ENCODE results near the gene RNF14. TPM values are rescaled to one million over a fixed set of nuclear protein-coding genes. Genes with fewer than 3 reads are reported as not detected.

Gene RNF14
- total and polyA plus RNA-seq, 2 experiments from 2014 or later = 8.9 to 19.0 TPM

- no peak overlapping the region for H3K4me3 Mint-ChIP-seq
- peaks cover 17% of the 10 kb centered on the region for H3K36me3 Mint-ChIP-seq (ENCODE audit: low read depth)
- Histone ChIP-seq H3K4me1 (ENCODE audit: insufficient read depth) (peaks cover 12% of the 10 kb centered on the region), H3K36me3 (ENCODE audit: insufficient read depth) (peaks cover 25% of the 10 kb centered on the region; the same call in 1 of the 2 replicates), H4K20me1 (replicated peaks; ENCODE audit: insufficient read depth) (no peaks in the 10 kb centered on the region), H3F3A (replicated peaks; ENCODE audit: low read depth) (peaks cover 8% of the 10 kb centered on the region), H3K27me3 (ENCODE audit: insufficient read depth) (no peaks in the 10 kb centered on the region), H3K9me2 (ENCODE audit: insufficient read depth) (no peaks in the 10 kb centered on the region), H3K4me2 (no peak overlapping the region), H3K4me3 (no peak overlapping the region), H3K79me2 (replicated peaks; ENCODE audit: insufficient read depth) (no peaks in the 10 kb centered on the region; the same call in 1 of the 2 replicates), H2AFZ (no peak overlapping the region), H3K27ac (ENCODE audit: low read depth) (no peak overlapping the region)
- H3K27ac Mint-ChIP-seq = no peak overlapping the region
- H3K27me3 Mint-ChIP-seq (ENCODE audit: insufficient read depth, low read depth, poor library complexity) = peaks cover 4% of the 10 kb centered on the region
- no peak for DNase-seq (ENCODE audit: low spot score)
- H3K9me3 Mint-ChIP-seq = no peaks in the 10 kb centered on the region
- no peak for ATAC-seq
- no peak for TF ChIP-seq ZNF462 (CRISPR knock-in tag; IDR thresholded peaks at IDR 0.05)
- no peak for TF ChIP-seq EZH2 (IDR thresholded peaks at IDR 0.05; ENCODE audit: low read depth, unreplicated experiment)
- no peak for TF ChIP-seq EZH2phosphoT487 (IDR thresholded peaks at IDR 0.05; ENCODE audit: unreplicated experiment)
- no peak for TF ChIP-seq NANOG (IDR thresholded peaks at IDR 0.05; ENCODE audit: borderline replicate concordance)
- TF ChIP-seq POLR2AphosphoS5 (IDR thresholded peaks at IDR 0.05; ENCODE audit: low read depth) = no peak
- no peak for TF ChIP-seq ZNF331 (CRISPR knock-in tag; IDR thresholded peaks at IDR 0.05; ENCODE audit: low read depth)
- TF ChIP-seq ZNF114 (CRISPR knock-in tag; IDR thresholded peaks at IDR 0.05) = no peak
- TF ChIP-seq CTCF (conservative IDR thresholded peaks at IDR 0.05; ENCODE audit: low read depth in 2 of 2) = no peak
- TF ChIP-seq CREB1 (CRISPR knock-in tag; IDR thresholded peaks at IDR 0.05; ENCODE audit: low read depth) = no peak
- TF ChIP-seq JUNB (IDR thresholded peaks at IDR 0.05; ENCODE audit: unreplicated experiment) = no peak
- TF ChIP-seq STAT1 (IDR thresholded peaks at IDR 0.05; ENCODE audit: unreplicated experiment) = no peak
- TF ChIP-seq REST (IDR thresholded peaks at IDR 0.05; ENCODE audit: unreplicated experiment) = no peak
- no peak for TF ChIP-seq ETS1 (IDR thresholded peaks at IDR 0.05)
- H3K4me1 Mint-ChIP-seq = peaks cover 14% of the 10 kb centered on the region; the same call in 2 of the 3 replicates
These were observed 5.1 kb downstream of the RNF14 start for GRCh38 chr5:141973871-141974595.
